ENCODE measurements around the gene CAMSAP2.

- TF ChIP-seq POLR2A (IDR thresholded peaks at IDR 0.05) (no peak), CTCF (IDR thresholded peaks at IDR 0.05) (no peak), POLR2AphosphoS5 (IDR thresholded peaks at IDR 0.05) (no peak)
Observed at GRCh38 chr1:200707116-200707515, 31.6 kb upstream of the CAMSAP2 start.
